GM12874 (cell line): Measurements from ENCODE around the gene SLC41A3.

Experiments used
- TF ChIP-seq, protein P1 (sequence below): IDR thresholded peaks from 2 replicates; pipeline ENCODE4 v1.5.1; 2011; ENCODE audit warnings: low read depth, mild to moderate bottlenecking, control low read depth, low read length, moderate library complexity; ENCODE audit not compliant: insufficient read depth

Gene SLC41A3

GRCh38 chr3:126125341-126125740 is 41.4 kb upstream of the SLC41A3 start:
- TF ChIP-seq, protein P1, sequence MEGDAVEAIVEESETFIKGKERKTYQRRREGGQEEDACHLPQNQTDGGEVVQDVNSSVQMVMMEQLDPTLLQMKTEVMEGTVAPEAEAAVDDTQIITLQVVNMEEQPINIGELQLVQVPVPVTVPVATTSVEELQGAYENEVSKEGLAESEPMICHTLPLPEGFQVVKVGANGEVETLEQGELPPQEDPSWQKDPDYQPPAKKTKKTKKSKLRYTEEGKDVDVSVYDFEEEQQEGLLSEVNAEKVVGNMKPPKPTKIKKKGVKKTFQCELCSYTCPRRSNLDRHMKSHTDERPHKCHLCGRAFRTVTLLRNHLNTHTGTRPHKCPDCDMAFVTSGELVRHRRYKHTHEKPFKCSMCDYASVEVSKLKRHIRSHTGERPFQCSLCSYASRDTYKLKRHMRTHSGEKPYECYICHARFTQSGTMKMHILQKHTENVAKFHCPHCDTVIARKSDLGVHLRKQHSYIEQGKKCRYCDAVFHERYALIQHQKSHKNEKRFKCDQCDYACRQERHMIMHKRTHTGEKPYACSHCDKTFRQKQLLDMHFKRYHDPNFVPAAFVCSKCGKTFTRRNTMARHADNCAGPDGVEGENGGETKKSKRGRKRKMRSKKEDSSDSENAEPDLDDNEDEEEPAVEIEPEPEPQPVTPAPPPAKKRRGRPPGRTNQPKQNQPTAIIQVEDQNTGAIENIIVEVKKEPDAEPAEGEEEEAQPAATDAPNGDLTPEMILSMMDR = no peak

DNA sequence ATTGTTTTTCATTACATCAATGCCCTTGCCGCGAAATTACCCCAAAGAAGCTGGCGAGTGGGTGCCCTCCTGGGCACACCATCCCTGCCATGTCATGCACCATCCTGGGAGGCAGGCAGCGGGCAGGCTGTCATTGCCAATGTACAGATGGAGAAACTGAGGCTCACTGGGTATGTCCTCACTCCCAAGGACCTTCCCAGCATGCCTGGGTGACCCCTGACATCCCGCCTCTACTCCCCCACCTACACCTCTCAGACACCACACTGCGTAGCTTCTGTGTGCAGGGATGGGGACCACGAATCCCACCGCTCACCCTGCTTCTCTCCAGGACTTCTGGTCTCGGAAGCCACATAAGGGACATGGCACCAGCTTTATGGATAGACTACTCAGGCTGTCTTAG is 41.0 kb upstream of the SLC41A3 start:
- TF ChIP-seq, protein P1 = no peak

DNA sequence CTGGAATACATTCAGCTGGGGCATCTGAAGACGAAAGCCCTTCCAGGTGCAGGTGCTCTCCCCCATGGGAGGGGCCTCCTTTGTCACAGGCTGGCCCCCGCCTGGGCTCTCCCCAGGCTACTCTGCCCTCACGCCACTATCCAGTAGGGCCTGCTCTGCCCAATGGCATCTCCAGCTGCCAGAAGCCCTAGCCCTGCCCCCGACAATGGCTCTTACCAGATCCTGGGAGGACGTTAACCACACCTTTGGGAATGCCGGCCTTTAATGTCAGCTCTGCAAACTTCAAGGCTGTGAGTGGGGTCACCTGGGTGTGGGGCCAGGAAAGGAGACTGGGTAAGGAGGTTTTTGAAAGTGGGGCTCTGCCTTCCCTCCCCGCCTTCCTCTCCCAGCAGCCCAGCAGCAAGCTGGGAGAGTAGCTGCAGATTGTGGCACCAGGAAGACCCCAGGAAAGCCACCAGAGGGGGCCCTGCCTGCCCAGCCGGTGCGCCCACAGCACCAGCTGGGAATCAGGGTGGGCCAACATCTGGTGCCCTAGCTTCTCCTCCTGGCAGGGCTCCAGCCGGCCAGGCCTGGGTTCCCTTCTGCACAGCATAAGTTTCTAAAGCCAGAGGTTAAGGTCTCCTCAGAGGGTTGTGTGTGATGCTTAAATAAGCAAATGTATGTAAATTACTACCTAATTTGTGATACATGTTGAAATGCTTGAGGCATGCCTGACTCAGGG is 40.4 kb upstream of the SLC41A3 start:
- TF ChIP-seq, protein P1 = no peak

GRCh38 chr3:126121632-126122031 is 37.7 kb upstream of the SLC41A3 start:
- TF ChIP-seq, protein P1 = no peak

- TF ChIP-seq, protein P1 = no peak
Measured at GRCh38 chr3:126121074-126121473, 37.1 kb upstream of the SLC41A3 start.

DNA sequence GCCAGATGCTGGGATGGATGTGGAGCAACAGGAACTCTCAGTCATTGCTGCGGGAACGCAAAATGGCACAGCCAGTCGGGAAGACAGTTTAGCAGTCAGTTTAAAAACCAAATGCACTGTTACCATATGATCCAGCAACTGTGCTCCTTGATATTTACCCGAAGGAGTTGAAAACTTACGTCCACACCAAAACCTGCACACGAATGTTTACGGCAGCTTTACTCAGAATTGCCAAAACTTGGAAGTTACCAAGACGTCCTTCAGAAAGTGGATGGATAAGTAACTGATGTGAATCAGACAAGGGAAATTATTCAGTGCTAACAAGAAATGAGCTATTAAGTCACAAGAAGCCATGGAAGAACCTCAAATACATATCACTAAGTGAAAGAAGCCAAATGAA is 36.1 kb upstream of the SLC41A3 start:
- TF ChIP-seq, protein P1 = no peak

DNA sequence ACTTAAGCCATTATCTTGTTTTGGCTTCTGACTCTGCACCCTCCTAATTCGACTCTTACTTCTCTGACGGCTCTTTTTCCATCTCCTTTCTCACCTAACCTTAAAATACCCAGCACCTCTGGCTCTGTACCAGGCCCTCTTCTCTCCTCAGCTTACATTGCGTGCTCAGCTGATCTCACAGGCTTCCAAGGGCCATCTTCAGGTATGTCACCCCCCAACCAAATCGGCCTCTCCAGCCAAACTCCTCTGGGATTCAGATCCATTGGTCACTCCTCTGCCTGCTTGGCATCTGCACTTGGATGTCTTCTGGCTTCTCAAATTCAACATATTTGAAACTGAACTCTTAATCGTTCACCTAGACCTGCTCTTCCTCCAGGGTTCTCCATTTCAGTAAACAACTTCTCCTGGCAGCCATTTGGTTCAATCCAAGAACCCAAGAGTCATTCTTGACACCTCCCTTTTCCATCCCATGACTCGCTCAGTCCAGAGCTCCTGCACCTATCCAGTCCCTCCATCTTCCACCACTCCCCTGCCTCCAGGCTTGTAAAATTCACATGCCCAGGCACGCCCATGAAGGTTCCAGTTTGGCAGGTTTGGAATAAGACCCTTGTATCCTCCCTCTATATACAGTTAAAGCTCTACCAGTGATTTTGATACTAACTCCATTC is 35.2 kb upstream of the SLC41A3 start:
- TF ChIP-seq, protein P1 = no peak
